H9 (cell line): ENCODE data around the gene C20orf173. TPM values are rescaled to one million over a fixed set of nuclear protein-coding genes. Genes with fewer than 3 reads are reported as not detected.

Source experiments
- DNase-seq: peaks from one replicate; pipeline ENCODE4 v3.0.0-alpha.2; 2017
- H2AFZ ChIP-seq: one replicate; pipeline ENCODE4 v1.6.1; 2013; ENCODE audit warnings: mild to moderate bottlenecking, low read length, control low read depth, moderate library complexity
- H2AK5ac ChIP-seq: 2 replicates; pipeline ENCODE4 v1.6.1; 2013; ENCODE audit warnings: low read length, control low read depth, mixed read lengths; ENCODE audit not compliant: insufficient read length
- H2BK120ac ChIP-seq: one replicate; pipeline ENCODE4 v1.6.1; 2013; ENCODE audit warnings: low read depth, mild to moderate bottlenecking, low read length, control low read depth, inconsistent platforms; ENCODE audit not compliant: poor library complexity, severe bottlenecking
- H2BK12ac ChIP-seq: 2 replicates; pipeline ENCODE4 v1.6.1; 2013; ENCODE audit warnings: low read length, control low read depth, mixed read lengths, low read depth; ENCODE audit not compliant: insufficient read length
- H2BK15ac ChIP-seq: 2 replicates; pipeline ENCODE4 v1.6.1; 2013; ENCODE audit warnings: low read depth, low read length, control low read depth
- H2BK20ac ChIP-seq: one replicate; pipeline ENCODE4 v1.6.1; 2013; ENCODE audit warnings: low read depth, mild to moderate bottlenecking, low read length, control low read depth, inconsistent platforms; ENCODE audit not compliant: poor library complexity, severe bottlenecking
- H2BK5ac ChIP-seq: 2 replicates; pipeline ENCODE4 v1.6.1; 2013; ENCODE audit warnings: low read length, control low read depth, mixed read lengths; ENCODE audit not compliant: insufficient read length
- H3K14ac ChIP-seq: 2 replicates; pipeline ENCODE4 v1.6.1; 2013; ENCODE audit warnings: low read length, control low read depth; ENCODE audit not compliant: insufficient read depth
- H3K18ac ChIP-seq: 2 replicates; pipeline ENCODE4 v1.6.1; 2013; ENCODE audit warnings: low read depth, mild to moderate bottlenecking, mixed read lengths, low read length, control low read depth; ENCODE audit not compliant: insufficient read length
- H3K23ac ChIP-seq: 2 replicates; pipeline ENCODE4 v1.6.1; 2013; ENCODE audit warnings: low read length, control low read depth, mixed read lengths, low read depth; ENCODE audit not compliant: insufficient read length
- H3K23me2 ChIP-seq: 2 replicates; pipeline ENCODE4 v1.6.1; 2013; ENCODE audit warnings: low read depth, mild to moderate bottlenecking, mixed read lengths, low read length, control low read depth; ENCODE audit not compliant: insufficient read length, poor library complexity, severe bottlenecking
- H3K27ac ChIP-seq: 2 replicates; pipeline ENCODE4 v1.5.1; 2013; ENCODE audit warnings: low read length, control low read depth, mixed read lengths, low read depth; ENCODE audit not compliant: insufficient read length
- H3K27me3 ChIP-seq: 2 replicates; pipeline ENCODE4 v1.6.1; 2013; ENCODE audit warnings: low read length, control low read depth, inconsistent platforms; ENCODE audit not compliant: insufficient read depth
- H3K4ac ChIP-seq: 2 replicates; pipeline ENCODE4 v1.6.1; 2013; ENCODE audit warnings: low read depth, mild to moderate bottlenecking, control low read depth, inconsistent platforms, low read length, moderate library complexity
- H3K4me1 ChIP-seq: 2 replicates; pipeline ENCODE4 v1.6.1; 2013; ENCODE audit warnings: low read length, control low read depth, inconsistent platforms; ENCODE audit not compliant: insufficient read depth
- H3K4me2 ChIP-seq: 2 replicates; pipeline ENCODE4 v1.6.1; 2013; ENCODE audit warnings: low read length, control low read depth, mixed read lengths; ENCODE audit not compliant: insufficient read length, insufficient read depth
- H3K56ac ChIP-seq: 2 replicates; pipeline ENCODE4 v1.6.1; 2013; ENCODE audit warnings: low read depth, mild to moderate bottlenecking, mixed read lengths, low read length, control low read depth; ENCODE audit not compliant: insufficient read length
- H3K79me1 ChIP-seq: 2 replicates; pipeline ENCODE4 v1.6.1; 2013; ENCODE audit warnings: low read depth, mild to moderate bottlenecking, moderate library complexity, low read length, control low read depth, inconsistent platforms; ENCODE audit not compliant: insufficient read depth, poor library complexity, severe bottlenecking
- H3K79me2 ChIP-seq: 2 replicates; pipeline ENCODE4 v1.6.1; 2013; ENCODE audit warnings: low read length, control low read depth, inconsistent platforms; ENCODE audit not compliant: insufficient read depth
- H3K9ac ChIP-seq: 2 replicates; pipeline ENCODE4 v1.6.1; 2013; ENCODE audit warnings: low read length, control low read depth, mixed read lengths; ENCODE audit not compliant: insufficient read length; ENCODE audit errors: extremely low read depth
- H3K9me3 ChIP-seq: one replicate; pipeline ENCODE4 v1.6.1; 2013; ENCODE audit warnings: low read depth, low read length, inconsistent platforms; ENCODE audit not compliant: control insufficient read depth
- H3T11ph ChIP-seq: one replicate; pipeline ENCODE4 v1.6.1; 2013; ENCODE audit warnings: mild to moderate bottlenecking, low read length, control low read depth, inconsistent platforms
- H4K20me1 ChIP-seq: one replicate; pipeline ENCODE4 v1.6.1; 2013; ENCODE audit not compliant: control insufficient read depth, insufficient read length, insufficient read depth
- H4K5ac ChIP-seq: 2 replicates; pipeline ENCODE4 v1.6.1; 2013; ENCODE audit warnings: low read depth, mild to moderate bottlenecking, mixed read lengths, low read length, control low read depth; ENCODE audit not compliant: insufficient read length
- H4K8ac ChIP-seq: replicated peaks from 2 replicates; pipeline ENCODE4 v1.6.1; 2013; ENCODE audit warnings: low read length, control low read depth, mixed read lengths, low read depth; ENCODE audit not compliant: insufficient read length
- H4K91ac ChIP-seq: 2 replicates; pipeline ENCODE4 v1.6.1; 2013; ENCODE audit warnings: low read depth, mild to moderate bottlenecking, moderate library complexity, mixed read lengths, low read length, control low read depth; ENCODE audit not compliant: insufficient read length
- H3K27ac Mint-ChIP-seq, 3 experiments: 2 replicates in 2 of 3; 3 replicates in 1 of 3; pipeline ENCODE4 v1.8.0; 2020 to 2021; ENCODE audit warnings: mixed read lengths in 3 of 3, mild to moderate bottlenecking in 1 of 3, moderate library complexity in 1 of 3
- H3K27me3 Mint-ChIP-seq: 2 replicates; pipeline ENCODE4 v1.8.0; 2021; ENCODE audit warnings: low read depth, mild to moderate bottlenecking, moderate library complexity, mixed read lengths
- H3K36me3 Mint-ChIP-seq, 3 experiments: 2 replicates in 2 of 3; 3 replicates in 1 of 3; pipeline ENCODE4 v1.8.0; 2020 to 2021; ENCODE audit warnings: low read depth in 3 of 3, mixed read lengths in 3 of 3; ENCODE audit not compliant: insufficient read depth in 1 of 3
- H3K4me1 Mint-ChIP-seq, 2 experiments: 2 replicates each; pipeline ENCODE4 v1.8.0; 2020; ENCODE audit warnings: mixed read lengths in 2 of 2
- H3K4me3 Mint-ChIP-seq, 2 experiments: 2 replicates in 1 of 2; 3 replicates in 1 of 2; pipeline ENCODE4 v1.8.0; 2020 to 2021; ENCODE audit warnings: mild to moderate bottlenecking in 2 of 2, mixed read lengths in 2 of 2, moderate library complexity in 1 of 2
- H3K9me3 Mint-ChIP-seq, 2 experiments: 2 replicates in 1 of 2; 3 replicates in 1 of 2; pipeline ENCODE4 v1.8.0; 2020; ENCODE audit warnings: mild to moderate bottlenecking in 2 of 2, mixed read lengths in 2 of 2, moderate library complexity in 1 of 2
- CTCF ChIP-seq: fragments of 200-600 bp; sonication (generic); conservative IDR thresholded peaks from 3 replicates; pipeline ENCODE4 v1.8.0; 2021; ENCODE audit warnings: antibody characterized with exemption, mild to moderate bottlenecking
- WGBS: extraction: QIAGEN DNeasy Blood & Tissue Kit; methylation state at CpG from one replicate; pipeline ENCODE4 v1.1.7; 2013; ENCODE audit warnings: missing lambda C conversion rate, low lambda C conversion rate, mixed read lengths; ENCODE audit not compliant: insufficient read length; ENCODE audit errors: extremely low coverage; 5-methylcytosine and 5-hydroxymethylcytosine counted together
- total RNA-seq: library from RNA; stranded (reverse); gene quantifications from 2 replicates; pipeline ENCODE4 v1.2.1, GENCODE V29; 2021

Gene C20orf173
- total RNA-seq, 1 experiment from 2014 or later: not detected

GRCh38 chr20:35523298-35523888 is 6.1 kb downstream of the C20orf173 start:
- Histone ChIP-seq H3K18ac (no peak overlapping the region), H2BK20ac (no peak overlapping the region), H4K91ac (no peak overlapping the region), H3K23me2 (no peaks in the 10 kb centered on the region), H3K4me2 (no peak overlapping the region), H3K4ac (no peak overlapping the region), H4K5ac (peak overlapping the region; percentile 54), H3K27ac (no peak overlapping the region), H2AFZ (no peak overlapping the region), H2BK120ac (no peak overlapping the region), H3K4me1 (no peaks in the 10 kb centered on the region), H3K79me1 (no peaks in the 10 kb centered on the region), H3K9ac (no peak overlapping the region), H2AK5ac (no peak overlapping the region), H2BK12ac (no peak overlapping the region), H4K8ac (no peak overlapping the region), H3T11ph (no peak overlapping the region), H3K27me3 (no peaks in the 10 kb centered on the region), H3K56ac (no peak overlapping the region), H3K79me2 (no peaks in the 10 kb centered on the region), H2BK15ac (no peak overlapping the region), H4K20me1 (no peaks in the 10 kb centered on the region), H2BK5ac (no peak overlapping the region), H3K23ac (no peak overlapping the region), H3K14ac (no peak overlapping the region), H3K9me3 (no peaks in the 10 kb centered on the region)
- no CpG with 5 or more reads among the region's 6 CpGs for WGBS
- no peak overlapping the region for H3K4me3 Mint-ChIP-seq
- H3K4me1 Mint-ChIP-seq: 0 out of 4 replicates have a peak, but pooled peaks cover 3 to 4% of the 10 kb centered on the region in 2 experiments
- peaks cover 7 to 12% of the 10 kb centered on the region in 2 experiments; a peak in 4 of 5 replicates for H3K9me3 Mint-ChIP-seq
- TF ChIP-seq CTCF: peak; percentile 70
- no peak overlapping the region; a peak in 2 of 7 replicates for H3K27ac Mint-ChIP-seq
- H3K27me3 Mint-ChIP-seq: peaks cover 2% of the 10 kb centered on the region
- DNase-seq: peak; percentile 69
- no peaks in the 10 kb centered on the region; a peak in 1 of 7 replicates for H3K36me3 Mint-ChIP-seq
